Omental fat pad (tissue), 4 donors: ENCODE data around the gene SREK1. TPM values are rescaled to one million over a fixed set of nuclear protein-coding genes. Genes with fewer than 3 reads are reported as not detected.
"Not testable (repeated sequence)": the region's sequence is repeated elsewhere in the genome, so short reads cannot be mapped to it uniquely, and the experiment has no call there.

Source experiments
- ATAC-seq: fragments of 150-250 bp; one replicate; pipeline ENCODE4 v1.9.1; 2016; ENCODE audit warnings: mild to moderate bottlenecking, moderate library complexity; ENCODE audit not compliant: low FRiP score
- DNase-seq: peaks from one replicate; pipeline ENCODE4 v3.0.0-alpha.2; 2019; ENCODE audit warnings: low spot score
- CTCF ChIP-seq, 3 donors: fragments of 450-650 bp; IDR thresholded peaks; one replicate each; pipeline ENCODE4 v1.5.1; 2016 to 2017; ENCODE audit warnings: antibody characterized with exemption in 3 of 3, mild to moderate bottlenecking in 3 of 3, moderate library complexity in 2 of 3
- total RNA-seq, 4 donors: library from RNA; depleted of rRNA; stranded (reverse); fragments of >200 nt; gene quantifications; one replicate each; pipeline ENCODE4 v1.1.0, GENCODE V29; 2016

Gene SREK1
- total RNA-seq, 4 donors from 2014 or later = 54.5 to 113 (median 90.5) TPM

- no peak for TF ChIP-seq CTCF (IDR thresholded peaks at IDR 0.05)
- ATAC-seq (peak; percentile 77), DNase-seq (no peak)
These were observed 9.7 kb upstream of the SREK1 start for GRCh38 chr5:66134407-66134861.

GRCh38 chr5:66136053-66136452 lies 8.0 kb upstream of the SREK1 start:
- no peak for DNase-seq
- no peak for ATAC-seq
- no peak for TF ChIP-seq CTCF (IDR thresholded peaks at IDR 0.05)

- not testable (repeated sequence) for ATAC-seq
These were observed 7.2 kb upstream of the SREK1 start for GRCh38 chr5:66136944-66137343.

GRCh38 chr5:66138637-66139317 lies 5.3 kb upstream of the SREK1 start:
- no peak for TF ChIP-seq CTCF (IDR thresholded peaks at IDR 0.05)
- DNase-seq (no peak), ATAC-seq (no peak)

More at GRCh38 chr5:66136944-66137343, 7.2 kb upstream of the SREK1 start:
- not testable (repeated sequence) for DNase-seq

GRCh38 chr5:66139318-66139712 lies 4.8 kb upstream of the SREK1 start:
- no peak for DNase-seq
- no peak for ATAC-seq
- no peak for TF ChIP-seq CTCF (IDR thresholded peaks at IDR 0.05)

GRCh38 chr5:66142417-66142816 lies 1.7 kb upstream of the SREK1 start:
- no peak for DNase-seq
- no peak for ATAC-seq
- TF ChIP-seq CTCF (IDR thresholded peaks at IDR 0.05) = no peak

- no peak for TF ChIP-seq CTCF (IDR thresholded peaks at IDR 0.05)
- no peak for DNase-seq
- peak; percentile 17 for ATAC-seq
These were observed 527 bp upstream of the SREK1 start for GRCh38 chr5:66143473-66144073.
